Fibroblast of villous mesenchyme (primary cell): Measurements from ENCODE around the gene SLC7A11. TPM values are rescaled to one million over a fixed set of nuclear protein-coding genes. Genes with fewer than 3 reads are reported as not detected.

ENCODE experiments used
- DNase-seq: peaks from one replicate; pipeline ENCODE4 v3.0.0-alpha.2; 2010; ENCODE audit warnings: low read depth
- H3K4me3 ChIP-seq: 2 replicates; pipeline ENCODE4 v1.5.1; 2011; ENCODE audit warnings: low read depth, mild to moderate bottlenecking, low read length
- CTCF ChIP-seq: IDR thresholded peaks from 2 replicates; pipeline ENCODE4 v1.5.1; 2012; ENCODE audit warnings: low read depth, mild to moderate bottlenecking, low read length; ENCODE audit not compliant: insufficient read depth
- total RNA-seq: library from RNA; depleted of rRNA; stranded (reverse); fragments of >200 nt; gene quantifications from 2 replicates; pipeline ENCODE4 v1.2.3, GENCODE V29; 2012

The SLC7A11 gene
- total RNA-seq, 1 donor: 94.1 TPM

- H3K4me3 ChIP-seq: no peak overlapping the region
- TF ChIP-seq CTCF: no peak
- no peak for DNase-seq
These were observed 39.5 kb downstream of the SLC7A11 start for GRCh38 chr4:138202686-138203085.

GRCh38 chr4:138200236-138200590, 41.9 kb downstream of the SLC7A11 start:
- TF ChIP-seq CTCF: no peak
- no peak overlapping the region for H3K4me3 ChIP-seq
- DNase-seq: no peak

GRCh38 chr4:138199568-138200235, 42.4 kb downstream of the SLC7A11 start:
- no peak overlapping the region for H3K4me3 ChIP-seq
- no peak for TF ChIP-seq CTCF
- no peak for DNase-seq

- DNase-seq: no peak
- no peak for TF ChIP-seq CTCF
These were observed 46.0 kb downstream of the SLC7A11 start for GRCh38 chr4:138196153-138196552.

GRCh38 chr4:138193963-138194362, 48.2 kb downstream of the SLC7A11 start:
- no peak for TF ChIP-seq CTCF
- H3K4me3 ChIP-seq: no peak overlapping the region
- DNase-seq: no peak

More at GRCh38 chr4:138196153-138196552, 46.0 kb downstream of the SLC7A11 start:
- no peak overlapping the region for H3K4me3 ChIP-seq

GRCh38 chr4:138192113-138192512, 50.0 kb downstream of the SLC7A11 start:
- TF ChIP-seq CTCF: no peak
- H3K4me3 ChIP-seq: no peak overlapping the region
- no peak for DNase-seq

- no peak for TF ChIP-seq CTCF
- DNase-seq: no peak
- no peak overlapping the region for H3K4me3 ChIP-seq
These were observed 51.7 kb downstream of the SLC7A11 start for GRCh38 chr4:138190452-138190858.
